ENCODE data around the gene NCBP2L.
A peak's percentile ranks its signal among the peaks of the same experiment; 100 is the strongest.

Gene NCBP2L

DNA sequence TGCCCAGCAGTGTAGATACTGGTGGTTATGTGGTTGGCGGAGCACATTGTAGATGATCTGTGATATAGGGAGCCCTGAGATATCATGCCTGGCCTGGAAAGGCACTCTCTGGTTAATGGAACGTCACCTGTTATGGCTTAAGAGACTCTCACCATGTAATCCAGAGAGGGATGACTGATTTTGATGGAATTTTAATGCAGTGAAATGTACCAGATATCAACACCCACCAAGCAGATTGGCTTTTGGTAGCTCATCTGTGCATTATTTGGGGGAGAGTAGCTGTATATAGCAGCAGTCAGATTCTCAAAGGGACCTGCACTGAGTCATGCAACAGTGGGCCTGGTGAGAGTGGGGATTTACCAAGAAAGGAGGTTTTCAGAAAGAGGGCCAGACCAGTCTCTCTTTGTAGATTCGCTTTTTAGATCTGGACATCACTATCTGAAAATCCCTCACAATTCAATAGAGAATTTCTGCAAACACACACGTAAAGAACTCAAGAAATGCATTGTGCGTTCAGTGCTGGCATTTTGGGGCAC, 19.2 kb upstream of the NCBP2L start:
- H3K9ac ChIP-seq (ENCODE audit: low read length) = no peak overlapping the region

DNA sequence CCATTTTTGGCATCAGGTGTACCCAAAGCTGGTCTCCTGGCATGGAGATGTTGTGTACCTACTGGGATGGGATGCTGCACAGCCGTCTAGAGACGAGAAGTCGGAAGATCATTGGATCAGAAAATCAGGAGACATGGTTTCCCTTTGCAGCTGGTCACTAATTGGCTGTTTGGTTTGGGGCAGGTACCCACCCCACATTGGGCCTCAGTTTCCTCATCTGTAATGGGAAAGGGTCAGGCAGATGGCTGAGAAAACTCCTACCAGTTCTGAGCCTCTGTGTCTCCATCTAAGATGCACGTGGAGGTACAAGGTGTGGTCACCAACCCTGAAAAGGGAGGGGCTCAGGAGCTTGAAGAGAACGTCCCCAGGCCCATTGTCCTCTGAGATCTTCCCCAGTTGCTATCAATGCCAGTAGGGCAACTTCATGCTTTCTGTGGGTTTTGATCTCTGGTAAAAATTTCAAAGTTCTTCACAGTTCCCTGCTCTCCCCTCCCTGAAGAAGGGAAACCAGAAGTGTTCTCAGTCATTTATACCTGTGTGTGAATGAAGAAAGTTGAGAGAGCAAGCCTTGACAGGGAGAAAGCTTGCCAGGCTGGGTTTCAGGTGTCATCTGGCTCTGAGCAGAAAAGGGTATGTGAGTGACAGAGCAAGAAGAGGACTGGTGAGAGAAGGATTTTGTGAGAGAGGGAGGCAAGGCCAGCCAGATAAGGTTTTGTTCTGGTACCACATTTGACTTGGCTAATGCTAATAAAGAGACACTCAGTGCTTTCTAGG, 17.0 kb upstream of the NCBP2L start:
- Histone ChIP-seq H3K4me1 (ENCODE audit: control insufficient read depth, insufficient read depth, low read length) (no peaks in the 10 kb centered on the region), H3K27me3 (ENCODE audit: control insufficient read depth, insufficient read depth, low read length) (no peaks in the 10 kb centered on the region), H3K9me3 (ENCODE audit: control insufficient read depth, low read length) (no peaks in the 10 kb centered on the region), H3K36me3 (ENCODE audit: control insufficient read depth, insufficient read depth, low read length) (no peaks in the 10 kb centered on the region), H3K4me3 (ENCODE audit: low read length) (no peak overlapping the region), H3K9ac (ENCODE audit: low read length) (no peak overlapping the region)

More for the DNA sequence above, 19.2 kb upstream of the NCBP2L start:
- H3K27me3 ChIP-seq (ENCODE audit: control insufficient read depth, insufficient read depth, low read length) = no peaks in the 10 kb centered on the region
- no peaks in the 10 kb centered on the region for H3K4me1 ChIP-seq (ENCODE audit: control insufficient read depth, insufficient read depth, low read length)
- H3K9me3 ChIP-seq (ENCODE audit: control insufficient read depth, low read length) = no peaks in the 10 kb centered on the region
- H3K4me3 ChIP-seq (ENCODE audit: low read length) = no peak overlapping the region
- no peaks in the 10 kb centered on the region for H3K36me3 ChIP-seq (ENCODE audit: control insufficient read depth, insufficient read depth, low read length)

DNA sequence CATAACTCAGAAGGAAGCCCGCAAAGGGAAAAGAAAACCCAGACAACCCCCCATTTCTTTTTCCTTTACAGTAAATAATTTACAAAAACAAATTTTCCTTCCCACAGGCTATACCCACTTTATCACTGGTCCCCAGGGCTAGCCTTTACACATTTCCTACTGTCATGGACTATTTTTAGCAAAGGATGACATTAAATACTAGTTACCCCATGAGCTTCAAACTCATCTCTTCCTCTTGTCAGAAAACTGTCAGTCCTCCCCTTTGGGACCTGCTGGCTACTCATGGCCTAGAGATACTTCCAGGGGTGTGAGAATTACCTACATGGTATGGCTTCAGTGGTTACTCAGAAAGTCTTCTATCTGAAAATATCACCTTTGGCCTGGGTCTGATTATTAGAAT, 13.9 kb upstream of the NCBP2L start:
- Histone ChIP-seq H3K4me3 (ENCODE audit: low read length) (no peak overlapping the region), H3K27me3 (ENCODE audit: control insufficient read depth, insufficient read depth, low read length) (no peaks in the 10 kb centered on the region), H3K9ac (ENCODE audit: low read length) (no peak overlapping the region), H3K36me3 (ENCODE audit: control insufficient read depth, insufficient read depth, low read length) (no peaks in the 10 kb centered on the region), H3K4me1 (ENCODE audit: control insufficient read depth, insufficient read depth, low read length) (peaks cover 7% of the 10 kb centered on the region), H3K9me3 (ENCODE audit: control insufficient read depth, low read length) (no peaks in the 10 kb centered on the region)

DNA sequence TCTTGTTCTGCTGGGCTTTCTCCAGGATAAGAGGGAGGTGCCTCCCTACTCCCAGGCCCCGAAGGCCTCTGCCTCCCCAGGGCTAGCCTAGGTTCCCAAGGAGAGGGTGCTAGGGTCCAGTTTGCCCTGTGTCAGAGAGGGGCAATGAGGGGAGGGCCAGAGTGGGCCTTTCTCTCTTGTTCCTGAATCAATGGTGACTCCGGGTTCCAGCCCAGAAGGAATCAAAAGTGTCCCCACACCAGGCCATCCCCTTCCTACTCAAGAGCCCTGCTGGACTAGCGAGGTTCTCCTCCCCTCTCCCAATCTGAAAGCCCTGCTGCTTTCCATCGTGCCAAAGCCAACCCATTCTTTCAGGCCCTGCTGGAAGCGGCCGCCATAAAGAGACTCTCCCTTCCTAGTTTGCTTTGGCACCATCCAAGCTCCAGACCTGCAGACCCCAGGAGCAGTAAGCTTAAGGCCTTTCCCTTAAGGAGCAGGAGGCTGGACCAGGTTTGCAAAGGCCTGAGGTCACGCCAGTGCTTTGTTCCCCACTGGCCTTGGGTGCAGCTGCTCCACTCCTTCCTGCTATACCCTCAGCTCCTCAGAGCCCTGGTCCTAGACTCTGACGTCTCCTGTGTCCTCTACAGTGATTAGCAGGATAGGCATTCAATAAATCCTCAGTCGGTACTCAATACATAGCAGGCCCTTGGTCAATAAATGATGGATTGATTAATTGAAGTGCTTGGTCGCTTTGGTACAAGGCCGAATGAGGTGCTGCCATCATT, 12.5 kb upstream of the NCBP2L start:
- H3K9ac ChIP-seq (ENCODE audit: low read length) = no peak overlapping the region
- no peak overlapping the region for H3K4me3 ChIP-seq (ENCODE audit: low read length)
- no peaks in the 10 kb centered on the region for H3K36me3 ChIP-seq (ENCODE audit: control insufficient read depth, insufficient read depth, low read length)
- H3K9me3 ChIP-seq (ENCODE audit: control insufficient read depth, low read length) = no peaks in the 10 kb centered on the region
- peaks cover 11% of the 10 kb centered on the region for H3K4me1 ChIP-seq (ENCODE audit: control insufficient read depth, insufficient read depth, low read length)
- no peaks in the 10 kb centered on the region for H3K27me3 ChIP-seq (ENCODE audit: control insufficient read depth, insufficient read depth, low read length)

DNA sequence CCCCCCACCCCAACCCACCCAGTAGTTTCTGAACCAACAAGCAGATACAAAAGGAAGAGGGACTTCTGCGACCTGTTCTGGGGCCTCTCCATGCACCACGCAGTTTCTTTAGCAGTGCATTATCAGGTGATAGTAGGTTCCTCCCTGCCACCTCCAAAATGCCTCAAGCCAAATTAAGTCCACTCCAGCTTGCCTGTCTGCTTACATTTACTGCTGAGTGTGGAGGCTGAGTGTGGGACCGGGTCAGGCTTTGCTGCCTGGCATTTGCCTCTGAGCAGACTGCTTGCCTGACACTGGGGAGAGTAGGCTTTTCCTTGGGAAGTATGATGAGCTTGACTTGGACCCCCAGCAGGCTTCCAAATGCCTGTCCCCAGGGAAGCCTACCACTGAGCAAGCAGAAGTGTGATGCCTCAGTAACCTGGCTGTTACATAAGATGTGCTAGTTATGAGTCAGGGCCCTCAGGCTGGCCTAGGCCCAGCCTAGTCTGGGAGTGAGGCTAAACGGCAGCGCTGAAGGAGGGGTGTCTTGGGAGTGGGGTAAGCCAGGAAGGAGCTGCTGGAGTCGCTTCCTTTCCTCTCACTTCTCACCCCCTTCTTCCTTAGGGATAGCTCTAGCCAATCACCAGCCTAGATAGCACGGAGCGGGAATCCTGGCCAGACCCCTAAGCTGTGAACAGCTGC, 10.9 kb upstream of the NCBP2L start:
- H3K9ac ChIP-seq (ENCODE audit: low read length) = no peak overlapping the region
- H3K4me3 ChIP-seq (ENCODE audit: low read length) = no peak overlapping the region
- H3K9me3 ChIP-seq (ENCODE audit: control insufficient read depth, low read length) = no peaks in the 10 kb centered on the region
- peaks cover 11% of the 10 kb centered on the region for H3K4me1 ChIP-seq (ENCODE audit: control insufficient read depth, insufficient read depth, low read length)
- H3K27me3 ChIP-seq (ENCODE audit: control insufficient read depth, insufficient read depth, low read length) = no peaks in the 10 kb centered on the region
- no peaks in the 10 kb centered on the region for H3K36me3 ChIP-seq (ENCODE audit: control insufficient read depth, insufficient read depth, low read length)

DNA sequence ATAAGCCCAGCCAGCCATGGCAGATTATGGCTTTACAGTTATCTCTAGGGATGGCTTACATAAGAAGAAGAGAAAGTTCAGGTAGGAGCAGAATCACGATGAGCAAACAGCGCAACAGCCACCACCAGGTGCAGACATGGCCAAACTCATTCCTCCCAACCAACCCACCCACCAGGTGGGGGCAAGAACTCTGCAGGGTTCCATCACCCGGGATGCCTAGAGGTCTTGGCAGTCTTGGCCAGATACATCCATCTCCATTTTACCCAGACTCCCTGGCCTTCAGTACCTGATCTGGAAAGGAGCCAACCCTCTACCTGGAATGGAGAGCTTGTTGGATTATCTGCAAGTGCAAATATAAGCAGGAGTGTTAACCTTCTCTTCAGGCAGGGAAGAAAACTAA, 9.5 kb upstream of the NCBP2L start:
- Histone ChIP-seq H3K9ac (ENCODE audit: low read length) (no peak overlapping the region), H3K4me1 (ENCODE audit: control insufficient read depth, insufficient read depth, low read length) (peaks cover 12% of the 10 kb centered on the region), H3K27me3 (ENCODE audit: control insufficient read depth, insufficient read depth, low read length) (no peaks in the 10 kb centered on the region), H3K4me3 (ENCODE audit: low read length) (no peak overlapping the region), H3K9me3 (ENCODE audit: control insufficient read depth, low read length) (no peaks in the 10 kb centered on the region), H3K36me3 (ENCODE audit: control insufficient read depth, insufficient read depth, low read length) (no peaks in the 10 kb centered on the region)

DNA sequence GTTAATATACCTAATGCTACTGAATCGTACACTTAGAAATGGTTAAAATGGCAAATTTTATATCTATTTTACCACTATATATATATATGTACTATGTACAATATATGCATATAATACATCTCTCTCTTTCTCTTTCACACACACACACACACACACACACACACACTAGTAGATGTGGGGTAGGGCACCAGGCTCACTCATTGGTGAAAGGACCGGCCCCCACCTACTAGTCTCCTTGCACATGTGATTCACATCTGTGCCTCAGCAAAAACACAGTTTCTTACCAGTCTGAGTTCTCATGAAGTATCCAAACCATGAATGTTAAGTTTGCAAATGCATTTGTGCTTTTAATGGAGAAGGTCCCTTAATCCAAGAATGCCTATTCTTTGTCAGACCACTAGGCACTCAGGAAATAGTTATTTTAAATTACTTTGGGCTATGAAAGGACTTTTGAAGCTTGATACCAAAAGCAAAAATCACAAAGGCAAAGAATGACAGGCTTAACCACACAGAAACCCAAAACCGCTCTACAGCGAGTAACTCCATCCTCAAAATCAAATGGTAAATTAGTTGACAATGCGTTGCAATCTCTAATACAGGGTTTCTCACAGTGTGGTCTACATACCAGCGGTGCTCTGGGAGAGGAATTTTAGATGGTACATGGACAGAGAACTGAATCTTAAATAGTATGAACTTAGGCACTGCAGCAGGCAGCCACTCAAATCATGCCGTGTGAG, 7.8 kb upstream of the NCBP2L start:
- Histone ChIP-seq H3K9me3 (ENCODE audit: control insufficient read depth, low read length) (no peaks in the 10 kb centered on the region), H3K4me3 (ENCODE audit: low read length) (no peak overlapping the region), H3K9ac (ENCODE audit: low read length) (no peak overlapping the region), H3K36me3 (ENCODE audit: control insufficient read depth, insufficient read depth, low read length) (no peaks in the 10 kb centered on the region), H3K4me1 (ENCODE audit: control insufficient read depth, insufficient read depth, low read length) (peaks cover 26% of the 10 kb centered on the region), H3K27me3 (ENCODE audit: control insufficient read depth, insufficient read depth, low read length) (no peaks in the 10 kb centered on the region)

DNA sequence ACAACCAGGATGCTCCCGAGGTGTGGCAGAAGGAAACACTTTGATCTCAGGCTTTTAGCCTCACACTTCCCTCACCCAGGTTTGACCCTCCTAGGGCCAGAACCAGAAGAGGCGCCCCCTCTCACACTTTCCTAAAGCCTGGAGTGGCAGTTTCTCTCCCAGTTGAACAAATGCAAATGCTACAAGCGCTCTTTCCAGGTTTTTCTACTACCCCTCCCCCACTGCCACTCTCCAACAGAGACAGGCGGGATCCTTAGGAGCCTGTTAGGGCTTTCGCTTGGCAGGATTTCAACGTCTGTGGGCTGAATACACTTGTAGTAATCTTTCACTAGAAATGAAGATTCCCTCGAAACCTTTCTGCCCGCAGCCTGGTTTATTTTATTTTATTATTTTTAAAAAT, 4.3 kb upstream of the NCBP2L start:
- H3K9ac ChIP-seq (ENCODE audit: low read length) = no peak overlapping the region
- H3K27me3 ChIP-seq (ENCODE audit: control insufficient read depth, insufficient read depth, low read length) = no peaks in the 10 kb centered on the region
- H3K4me1 ChIP-seq (ENCODE audit: control insufficient read depth, insufficient read depth, low read length) = peaks cover 35% of the 10 kb centered on the region
- H3K36me3 ChIP-seq (ENCODE audit: control insufficient read depth, insufficient read depth, low read length) = no peaks in the 10 kb centered on the region
- H3K4me3 ChIP-seq (ENCODE audit: low read length) = no peak overlapping the region
- no peaks in the 10 kb centered on the region for H3K9me3 ChIP-seq (ENCODE audit: control insufficient read depth, low read length)

DNA sequence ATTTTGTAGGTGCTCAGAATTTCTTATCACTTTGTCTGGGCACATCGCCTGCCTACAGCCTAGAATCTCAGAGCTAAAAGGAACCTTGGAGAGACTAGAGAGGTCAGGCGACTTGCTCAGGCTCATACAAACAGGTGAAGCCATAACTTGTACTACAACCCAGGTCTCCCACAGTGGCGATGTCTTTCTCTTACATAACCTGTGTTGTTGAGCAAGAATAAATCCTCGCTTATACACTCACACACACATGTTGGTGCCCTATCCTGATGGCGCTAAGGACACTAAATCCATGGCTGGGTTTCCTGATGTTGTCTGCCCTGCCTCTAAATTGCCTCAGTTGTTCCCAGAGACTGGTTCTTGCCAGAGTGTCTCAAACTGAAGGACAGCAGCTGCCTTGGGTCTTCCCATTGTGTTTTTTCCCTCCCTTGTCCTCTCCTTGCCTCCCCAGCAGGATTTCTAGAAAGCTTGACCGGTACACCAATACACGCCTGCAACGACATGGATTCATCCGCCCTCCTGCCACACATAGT, 3.6 kb upstream of the NCBP2L start:
- H3K4me3 ChIP-seq (ENCODE audit: low read length) = no peak overlapping the region

DNA sequence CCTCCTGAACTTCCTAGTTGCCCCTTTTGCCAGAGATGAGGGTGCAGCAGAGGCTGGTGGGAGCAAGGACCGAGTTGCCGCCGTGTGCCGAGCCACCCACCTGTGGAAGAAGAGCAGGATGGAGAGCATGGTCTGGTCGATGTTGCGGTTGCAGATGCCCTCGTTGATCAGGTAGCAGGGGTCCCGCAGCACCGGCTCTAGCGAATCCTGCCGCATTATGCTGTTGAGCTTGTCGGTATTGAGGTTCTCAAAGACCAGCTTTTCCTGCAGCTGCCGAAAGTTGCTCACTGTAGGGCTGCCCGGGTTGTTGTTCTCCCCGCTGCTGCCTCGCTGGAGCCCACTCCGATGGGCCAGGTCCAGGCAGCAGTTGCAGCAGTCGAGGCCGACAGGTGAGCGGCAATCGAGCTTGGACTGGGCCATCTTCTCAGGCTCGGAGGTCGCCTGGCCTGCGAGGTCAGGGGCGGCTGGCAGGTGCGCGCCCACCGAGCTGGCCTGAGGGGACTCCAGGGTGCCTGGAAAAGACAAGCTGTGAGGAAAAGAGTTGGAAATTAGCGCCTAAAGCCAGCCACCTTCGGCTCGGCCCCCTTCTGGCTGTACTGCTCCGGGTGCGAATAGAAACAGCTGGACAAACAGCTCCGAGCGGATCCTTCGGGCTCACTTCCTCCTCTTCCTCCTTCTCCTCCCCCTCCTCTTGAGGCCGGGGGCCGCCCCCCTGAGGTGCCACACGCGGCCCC, 2.4 kb upstream of the NCBP2L start:
- Histone ChIP-seq H3K36me3 (ENCODE audit: control insufficient read depth, insufficient read depth, low read length) (no peaks in the 10 kb centered on the region), H3K27me3 (ENCODE audit: control insufficient read depth, insufficient read depth, low read length) (no peaks in the 10 kb centered on the region), H3K4me3 (ENCODE audit: low read length) (peak overlapping the region; percentile 60), H3K4me1 (ENCODE audit: control insufficient read depth, insufficient read depth, low read length) (peaks cover 33% of the 10 kb centered on the region), H3K9me3 (ENCODE audit: control insufficient read depth, low read length) (no peaks in the 10 kb centered on the region), H3K9ac (ENCODE audit: low read length) (peak overlapping the region; percentile 66)

More for the DNA sequence above, 3.6 kb upstream of the NCBP2L start:
- H3K9me3 ChIP-seq (ENCODE audit: control insufficient read depth, low read length) = no peaks in the 10 kb centered on the region
- no peaks in the 10 kb centered on the region for H3K36me3 ChIP-seq (ENCODE audit: control insufficient read depth, insufficient read depth, low read length)
- H3K4me1 ChIP-seq (ENCODE audit: control insufficient read depth, insufficient read depth, low read length) = peaks cover 33% of the 10 kb centered on the region
- no peaks in the 10 kb centered on the region for H3K27me3 ChIP-seq (ENCODE audit: control insufficient read depth, insufficient read depth, low read length)
- H3K9ac ChIP-seq (ENCODE audit: low read length) = peak overlapping the region; percentile 66

All from mucosa of stomach (tissue), 1 donor.